Testis (tissue), 3 donors: Measurements from ENCODE around the gene MEDAG. TPM values are rescaled to one million over a fixed set of nuclear protein-coding genes. Genes with fewer than 3 reads are reported as not detected.

ENCODE experiments used
- DNase-seq: peaks from one replicate; pipeline ENCODE4 v3.0.0-alpha.2; 2019
- H3K27ac ChIP-seq, 2 donors: fragments of 200-600 bp; sonication (generic); one replicate each; pipeline ENCODE4 v1.5.1; 2019
- H3K27me3 ChIP-seq: fragments of 200-600 bp; sonication (generic); one replicate; pipeline ENCODE4 v1.5.1; 2019
- H3K36me3 ChIP-seq: fragments of 200-600 bp; sonication (generic); one replicate; pipeline ENCODE4 v1.5.1; 2017; ENCODE audit warnings: low read depth; ENCODE audit errors: missing control alignments
- H3K4me1 ChIP-seq: fragments of 200-600 bp; sonication (generic); one replicate; pipeline ENCODE4 v1.5.1; 2019
- H3K4me3 ChIP-seq, 2 donors: fragments of 200-600 bp; sonication (generic); one replicate each; pipeline ENCODE4 v1.5.1; 2017 to 2019
- H3K9me3 ChIP-seq: fragments of 200-600 bp; sonication (generic); one replicate; pipeline ENCODE4 v1.5.1; 2017
- CTCF ChIP-seq, 3 experiments: fragments of 450-650 bp in 2 of 3; fragments of 200-600 bp in 1 of 3; sonication (generic) in 1 of 3; IDR thresholded peaks; one replicate each; pipeline ENCODE4 v1.5.1; 2016 to 2019; ENCODE audit warnings: antibody characterized with exemption in 3 of 3, mild to moderate bottlenecking in 2 of 3, moderate library complexity in 1 of 3
- POLR2A ChIP-seq: fragments of 450-650 bp; IDR thresholded peaks from one replicate; pipeline ENCODE4 v1.6.1; 2017; ENCODE audit warnings: antibody characterized with exemption, mild to moderate bottlenecking, moderate library complexity
- WGBS, 2 donors: methylation state at CpG; one replicate each; pipeline ENCODE4 v1.1.5; 2018; 5-methylcytosine and 5-hydroxymethylcytosine counted together
- intact Hi-C: fragments of 100-400 bp; cut with DNase I; formaldehyde crosslinking; loops from one replicate; pipeline ENCODE4 v1.15.1; 2023; ENCODE audit warnings: low total_unique reads
- polyA plus RNA-seq: library from polyadenylated mRNA; stranded (reverse); fragments of 350-450 nt; fragmentation: Illumina TruSeq; extraction: RNeasy Lipid Tissue Mini Kit (QIAGEN cat#74804); gene quantifications from one replicate; pipeline ENCODE4 v1.2.3, GENCODE V29; 2014; ENCODE audit warnings: low read depth, low replicate concordance; ENCODE audit not compliant: insufficient read depth
- total RNA-seq, 2 donors: library from RNA; depleted of rRNA; stranded (reverse); fragments of >200 nt; gene quantifications; one replicate each; pipeline ENCODE4 v1.2.3, GENCODE V29; 2016

Gene MEDAG
- total and polyA plus RNA-seq, 3 donors from 2014 or later = 9.6 to 23.1 (median 17.7) TPM

GRCh38 chr13:30871588-30872275, 34.3 kb upstream of the MEDAG start:
- H3K4me3 ChIP-seq = peak overlapping the region in 1 of 2 donors; percentile 11
- H3K9me3 ChIP-seq = no peaks in the 10 kb centered on the region
- no peaks in the 10 kb centered on the region for H3K36me3 ChIP-seq
- TF ChIP-seq POLR2A = no peak
- TF ChIP-seq CTCF (IDR thresholded peaks at IDR 0.05) = no peak
- intact Hi-C loops = no loop called here
- 74 to 79% methylated on average over 15 to 17 of the region's 17 CpGs for WGBS, 2 donors
- no peak for DNase-seq
- peaks cover 14% of the 10 kb centered on the region for H3K4me1 ChIP-seq
- no peak overlapping the region for H3K27ac ChIP-seq
- no peaks in the 10 kb centered on the region for H3K27me3 ChIP-seq

GRCh38 chr13:30872276-30872594, 33.8 kb upstream of the MEDAG start:
- Histone ChIP-seq H3K36me3 (no peaks in the 10 kb centered on the region), H3K27ac (no peak overlapping the region), H3K4me1 (peaks cover 14% of the 10 kb centered on the region), H3K9me3 (no peaks in the 10 kb centered on the region), H3K27me3 (no peaks in the 10 kb centered on the region), H3K4me3 (no peak overlapping the region)
- DNase-seq = no peak
- TF ChIP-seq POLR2A (no peak), CTCF (IDR thresholded peaks at IDR 0.05) (no peak)
- 68 to 70% methylated on average over 3 to 7 of the region's 7 CpGs for WGBS, 2 donors
- intact Hi-C loops = no loop called here

- 44 to 56% methylated on average over 6 of the region's 6 CpGs for WGBS, 2 donors
- no peaks in the 10 kb centered on the region for H3K36me3 ChIP-seq
- H3K27ac ChIP-seq = no peak overlapping the region
- TF ChIP-seq CTCF (IDR thresholded peaks at IDR 0.05) = no peak
- TF ChIP-seq POLR2A = no peak
- DNase-seq = peak; percentile 53
- intact Hi-C loops = no loop called here
- peaks cover 14% of the 10 kb centered on the region for H3K4me1 ChIP-seq
- H3K9me3 ChIP-seq = no peaks in the 10 kb centered on the region
- no peaks in the 10 kb centered on the region for H3K27me3 ChIP-seq
- no peak overlapping the region for H3K4me3 ChIP-seq
These were observed 33.2 kb upstream of the MEDAG start for GRCh38 chr13:30872685-30873461.

- intact Hi-C loops = no loop called here
- Histone ChIP-seq H3K9me3 (no peaks in the 10 kb centered on the region), H3K4me3 (no peak overlapping the region), H3K36me3 (no peaks in the 10 kb centered on the region), H3K4me1 (peaks cover 14% of the 10 kb centered on the region), H3K27me3 (no peaks in the 10 kb centered on the region), H3K27ac (no peak overlapping the region)
- no peak for DNase-seq
- TF ChIP-seq POLR2A = no peak
- no peak for TF ChIP-seq CTCF (IDR thresholded peaks at IDR 0.05)
- 93 to 97% methylated on average over 5 of the region's 5 CpGs for WGBS, 2 donors
These were observed 32.6 kb upstream of the MEDAG start for GRCh38 chr13:30873499-30873898.
